K562 (cell line): ENCODE data around the gene TRUB2.

ENCODE experiments used
- CEBPB ChIP-seq: fragments of 450-650 bp; IDR thresholded peaks from 2 replicates; pipeline ENCODE4 v1.6.1; 2016; ENCODE audit warnings: missing genetic modification characterization, missing compliant biosample characterization
- CHD4 ChIP-seq: fragments of 200-600 bp; sonication (generic); IDR thresholded peaks from 3 replicates; pipeline ENCODE4 v1.6.1; 2012; ENCODE audit warnings: low read depth, mild to moderate bottlenecking, mixed read lengths, low read length, inconsistent platforms; ENCODE audit not compliant: insufficient read depth, insufficient replicate concordance, poor library complexity, severe bottlenecking
- RB1 ChIP-seq: fragments of 450-650 bp; IDR thresholded peaks from 2 replicates; pipeline ENCODE4 v1.6.1; 2017; ENCODE audit warnings: low read depth, mild to moderate bottlenecking
- SAFB2 ChIP-seq: fragments of 200-400 bp; formaldehyde crosslinking; IDR thresholded peaks from 2 replicates; pipeline ENCODE4 v1.6.1; 2018; ENCODE audit warnings: borderline replicate concordance, low read length, low read depth, moderate library complexity; ENCODE audit not compliant: severe bottlenecking
- YBX1 ChIP-seq: fragments of 450-650 bp; IDR thresholded peaks from 2 replicates; pipeline ENCODE4 v1.7.1; 2016; ENCODE audit warnings: mild to moderate bottlenecking
- ZNF24 ChIP-seq: fragments of 450-650 bp; IDR thresholded peaks from 2 replicates; pipeline ENCODE4 v1.6.1; 2016
- ZSCAN29 ChIP-seq: fragments of 450-650 bp; IDR thresholded peaks from 2 replicates; pipeline ENCODE4 v1.6.1; 2017

DNA sequence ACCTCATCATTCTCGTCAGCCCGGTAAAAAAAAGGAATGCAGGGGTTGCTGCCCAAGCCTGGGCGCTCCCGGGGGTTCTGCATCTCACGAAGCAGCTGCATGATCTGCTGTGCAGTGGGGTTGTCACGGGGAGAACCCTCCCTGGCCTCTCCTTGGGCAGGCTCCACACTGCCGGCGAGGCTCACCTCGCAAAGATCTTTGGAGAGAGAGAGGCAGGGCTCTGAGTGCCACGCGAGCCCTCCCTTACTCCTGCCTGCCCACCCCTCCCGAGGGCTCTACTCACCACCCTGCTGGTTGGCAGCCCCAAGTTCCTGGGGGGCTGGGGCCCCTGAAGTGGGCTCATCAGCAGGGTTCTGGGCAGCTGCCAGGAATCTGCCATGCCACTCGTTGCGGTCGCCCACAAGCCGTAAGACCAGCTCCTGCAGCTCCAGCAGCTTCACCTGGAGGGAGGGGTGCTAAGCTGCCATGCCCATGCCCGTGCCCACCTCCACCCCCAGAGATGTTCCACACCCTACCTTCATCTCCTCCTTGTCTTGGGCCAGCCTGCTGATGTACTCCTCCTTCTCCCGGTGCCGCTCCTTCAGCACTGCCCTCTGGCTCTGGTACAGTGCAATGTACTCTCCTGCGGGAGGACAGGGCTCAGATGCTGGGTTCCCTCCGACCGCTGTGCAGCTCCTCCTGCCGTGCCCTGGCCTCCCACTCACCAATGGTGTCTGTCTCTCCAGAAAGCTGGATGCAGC lies 65.0 kb downstream of the TRUB2 start:
- TF ChIP-seq RB1 (no peak), YBX1 (no peak), ZNF24 (no peak), SAFB2 (no peak), CEBPB (tag) (no peak), ZSCAN29 (no peak), CHD4 (no peak)
